ENCODE measurements around the gene IFTAP. TPM values are rescaled to one million over a fixed set of nuclear protein-coding genes. Genes with fewer than 3 reads are reported as not detected.
A peak's percentile ranks its signal among the peaks of the same experiment; 100 is the strongest.

Gene IFTAP
- total RNA-seq, 2 donors from 2014 or later, result 23.5 to 38.1 TPM

- TF ChIP-seq POLR2A (IDR thresholded peaks at IDR 0.05), result no peak
- TF ChIP-seq CTCF (IDR thresholded peaks at IDR 0.05), result no peak
- TF ChIP-seq POLR2AphosphoS5 (IDR thresholded peaks at IDR 0.05), result no peak
- DNase-seq (ENCODE audit: low spot score), result no peak
- no peaks in the 10 kb centered on the region for H3K27me3 ChIP-seq (replicated peaks; ENCODE audit: insufficient read depth)
- no peak overlapping the region for H3K4me3 ChIP-seq
- intact Hi-C loops (cut with DNase I), result no loop called here
- no peaks in the 10 kb centered on the region for H3K4me1 ChIP-seq (replicated peaks)
- no peaks in the 10 kb centered on the region for H3K36me3 ChIP-seq
- H3K27ac ChIP-seq, result no peak overlapping the region
- WGBS, result 82% methylated on average over 6 of the region's 6 CpGs
- no peaks in the 10 kb centered on the region for H3K9me3 ChIP-seq
Observed at GRCh38 chr11:36695571-36695970, 101.3 kb downstream of the IFTAP start.

- Histone ChIP-seq H3K36me3 (no peaks in the 10 kb centered on the region), H3K27me3 (replicated peaks; ENCODE audit: insufficient read depth) (no peaks in the 10 kb centered on the region), H3K4me1 (replicated peaks) (no peaks in the 10 kb centered on the region), H3K9me3 (no peaks in the 10 kb centered on the region), H3K4me3 (no peak overlapping the region), H3K27ac (no peak overlapping the region)
- 83% methylated on average over 6 of the region's 6 CpGs for WGBS
- intact Hi-C loops (cut with DNase I), result no loop called here
- TF ChIP-seq CTCF (IDR thresholded peaks at IDR 0.05) (no peak), POLR2AphosphoS5 (IDR thresholded peaks at IDR 0.05) (no peak), POLR2A (IDR thresholded peaks at IDR 0.05) (no peak)
- no peak for DNase-seq (ENCODE audit: low spot score)
Observed at GRCh38 chr11:36696550-36696949, 102.2 kb downstream of the IFTAP start.

GRCh38 chr11:36699271-36699670 lies 105.0 kb downstream of the IFTAP start:
- Histone ChIP-seq H3K27ac (no peak overlapping the region), H3K36me3 (no peaks in the 10 kb centered on the region), H3K4me1 (replicated peaks) (no peaks in the 10 kb centered on the region), H3K9me3 (no peaks in the 10 kb centered on the region), H3K27me3 (replicated peaks; ENCODE audit: insufficient read depth) (no peaks in the 10 kb centered on the region), H3K4me3 (no peak overlapping the region)
- intact Hi-C loops (cut with DNase I), result no loop called here
- TF ChIP-seq CTCF (IDR thresholded peaks at IDR 0.05), result no peak
- no peak for TF ChIP-seq POLR2AphosphoS5 (IDR thresholded peaks at IDR 0.05)
- TF ChIP-seq POLR2A (IDR thresholded peaks at IDR 0.05), result no peak
- no peak for DNase-seq (ENCODE audit: low spot score)
- WGBS, result 42% methylated on average over 6 of the region's 6 CpGs

- H3K4me3 ChIP-seq, result no peak overlapping the region
- H3K27me3 ChIP-seq (replicated peaks; ENCODE audit: insufficient read depth), result no peaks in the 10 kb centered on the region
- TF ChIP-seq POLR2A (IDR thresholded peaks at IDR 0.05) (no peak), POLR2AphosphoS5 (IDR thresholded peaks at IDR 0.05) (no peak), CTCF (IDR thresholded peaks at IDR 0.05) (no peak)
- WGBS, result 94% methylated on average over 1 of the region's 1 CpG
- no peaks in the 10 kb centered on the region for H3K9me3 ChIP-seq
- no peak overlapping the region for H3K27ac ChIP-seq
- no peaks in the 10 kb centered on the region for H3K4me1 ChIP-seq (replicated peaks)
- no peaks in the 10 kb centered on the region for H3K36me3 ChIP-seq
- intact Hi-C loops (cut with DNase I), result loop anchor here (5.0 kb wide), 1 partner anchor 47 kb away; no protein-coding TSS in a partner anchor
- DNase-seq (ENCODE audit: low spot score), result no peak
Observed at GRCh38 chr11:36700246-36700645, 105.9 kb downstream of the IFTAP start.

- no peak overlapping the region for H3K4me3 ChIP-seq
- TF ChIP-seq POLR2AphosphoS5 (IDR thresholded peaks at IDR 0.05) (peak; percentile 22), POLR2A (IDR thresholded peaks at IDR 0.05) (no peak), CTCF (IDR thresholded peaks at IDR 0.05) (peak; percentile 44 to 87 (median 74))
- no peaks in the 10 kb centered on the region for H3K36me3 ChIP-seq
- peak; percentile 35 for DNase-seq (ENCODE audit: low spot score)
- intact Hi-C loops (cut with DNase I), result loop anchor here (5.0 kb wide), 1 partner anchor 45 kb away; no protein-coding TSS in a partner anchor
- no peaks in the 10 kb centered on the region for H3K9me3 ChIP-seq
- H3K4me1 ChIP-seq (replicated peaks), result no peaks in the 10 kb centered on the region
- H3K27me3 ChIP-seq (replicated peaks; ENCODE audit: insufficient read depth), result no peaks in the 10 kb centered on the region
- no peak overlapping the region for H3K27ac ChIP-seq
- 49% methylated on average over 5 of the region's 5 CpGs for WGBS
Observed at GRCh38 chr11:36702330-36703054, 108.2 kb downstream of the IFTAP start.
